ENCODE results near the gene CDKN1A.
"Not testable (repeated sequence)": the region's sequence is repeated elsewhere in the genome, so short reads cannot be mapped to it uniquely, and the experiment has no call there.

CDKN1A gene

DNA sequence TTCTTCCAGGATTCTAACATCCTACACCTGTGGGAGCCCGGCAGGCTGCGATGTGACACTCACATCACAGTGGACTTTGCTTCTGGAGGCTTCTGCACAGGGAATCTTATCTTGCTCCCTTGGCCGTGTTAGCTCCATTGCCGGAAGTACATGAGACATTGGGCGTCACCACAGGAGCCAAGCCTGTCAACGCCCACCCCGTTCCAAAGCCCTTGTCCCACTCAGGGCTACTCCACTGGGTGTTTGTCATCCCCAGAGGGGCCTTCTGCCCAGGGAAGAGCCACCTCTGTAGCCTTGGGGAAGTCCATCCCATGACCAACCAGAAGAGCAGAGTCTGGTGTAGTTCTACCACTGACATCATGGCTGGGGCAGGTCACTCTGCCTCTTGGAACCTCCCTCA, 20.8 kb downstream of the CDKN1A start:
- no peak for DNase-seq

DNA sequence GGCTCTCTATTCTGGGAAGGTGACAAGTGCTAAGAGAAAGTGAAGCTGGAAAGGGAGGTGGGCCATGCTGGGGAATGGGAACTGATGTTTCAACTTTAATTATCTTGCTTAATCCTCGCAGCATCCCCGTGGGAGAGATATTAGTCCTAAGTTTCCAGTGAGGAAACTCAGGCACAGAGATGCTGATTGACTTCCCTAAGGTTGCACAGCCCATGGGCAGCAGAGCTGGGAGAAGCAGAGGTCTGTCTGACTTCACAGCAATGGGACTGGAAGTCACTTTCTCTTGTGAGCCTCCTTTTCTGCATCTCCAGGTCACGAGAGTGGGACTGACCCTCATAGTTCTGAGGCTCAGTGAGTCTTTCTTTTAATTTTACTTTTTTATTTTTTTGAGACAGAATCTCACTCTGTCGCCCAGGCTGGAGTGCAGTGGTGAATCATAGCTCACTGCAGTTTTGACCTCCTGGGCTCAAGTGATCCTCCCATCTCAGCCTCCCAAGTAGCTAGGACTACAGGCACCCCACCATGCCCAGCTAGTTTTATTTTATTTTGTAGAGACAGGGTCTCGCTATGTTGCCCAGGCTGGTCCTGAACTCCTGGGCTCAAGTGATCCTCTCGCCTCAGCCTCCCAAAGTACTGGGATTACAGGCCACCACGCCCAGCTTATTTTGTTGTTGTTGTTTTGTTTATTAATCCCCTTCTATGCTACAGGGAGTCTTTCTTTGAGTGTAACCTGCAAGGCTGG, 21.7 kb downstream of the CDKN1A start:
- no peak for DNase-seq

DNA sequence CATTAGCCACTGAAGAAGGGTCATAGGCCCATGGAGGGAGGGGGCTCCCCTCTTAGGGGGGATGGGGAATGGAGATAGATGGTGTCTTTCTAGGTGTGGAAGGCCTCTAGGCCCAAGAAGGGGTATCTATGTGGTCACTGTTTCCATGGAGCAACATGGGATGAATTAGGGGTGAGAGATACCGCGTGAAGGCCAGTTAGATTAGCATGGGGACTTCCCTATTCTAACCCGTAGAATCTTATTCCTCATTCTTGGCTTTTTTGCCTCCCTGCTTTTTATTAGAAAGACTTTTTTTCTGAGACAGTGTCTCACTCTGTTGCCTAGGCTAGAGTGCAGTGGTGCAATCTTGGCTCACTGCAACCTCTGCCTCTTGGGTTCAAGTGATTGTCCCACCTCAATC, 22.3 kb downstream of the CDKN1A start:
- no peak for DNase-seq

DNA sequence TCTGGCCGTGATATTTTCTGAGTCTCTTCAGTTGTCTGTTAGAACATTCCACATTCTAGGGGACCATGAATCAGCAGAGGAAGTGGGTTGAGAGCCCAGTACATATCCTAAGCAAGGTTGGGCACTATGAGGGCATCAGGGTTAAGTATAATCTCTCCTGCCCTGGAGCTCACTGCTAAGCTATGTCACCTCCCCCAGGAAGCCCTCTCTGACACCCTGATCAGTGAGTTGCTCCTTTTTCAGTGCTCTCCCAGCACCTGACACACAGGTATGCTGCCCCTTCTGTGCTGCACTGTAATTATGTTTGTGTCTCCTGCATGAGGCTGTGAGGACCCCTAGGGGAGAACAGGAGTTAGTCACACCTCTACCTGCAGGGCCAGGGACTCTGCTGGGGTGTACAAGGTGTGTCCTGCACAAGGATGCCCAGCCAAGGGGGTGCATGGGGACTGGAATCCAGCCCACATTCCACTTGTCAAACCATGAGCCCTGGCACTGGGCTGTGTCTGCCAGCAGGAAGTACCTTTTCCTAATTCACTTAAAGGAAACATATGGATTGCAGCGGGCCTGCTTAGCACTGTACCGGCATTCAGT, 23.0 kb downstream of the CDKN1A start:
- no peak for DNase-seq

GRCh38 chr6:36702656-36703055, 24.1 kb downstream of the CDKN1A start:
- no peak for DNase-seq

GRCh38 chr6:36703081-36703606, 24.6 kb downstream of the CDKN1A start:
- DNase-seq: no peak

DNA sequence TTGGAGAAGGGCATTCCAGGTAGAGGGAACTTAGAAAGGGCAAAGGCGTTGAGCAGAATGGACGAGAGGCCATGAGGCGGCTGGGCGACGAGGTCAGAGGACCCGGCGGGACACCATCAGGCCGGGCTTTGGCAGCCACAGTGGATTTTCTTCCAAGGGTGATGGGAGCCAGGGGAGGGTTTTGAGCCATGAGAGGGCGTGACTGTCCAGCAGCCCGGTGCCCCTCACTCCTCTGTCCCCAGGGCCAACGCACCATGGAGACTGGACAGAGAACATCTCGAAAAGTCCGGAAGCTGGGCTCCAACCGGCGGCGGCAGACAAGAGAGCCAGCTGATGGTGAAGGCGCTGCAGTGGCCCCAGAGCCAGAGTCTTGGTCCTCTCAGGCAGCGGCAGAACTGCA, 25.5 kb downstream of the CDKN1A start:
- DNase-seq: no peak

GRCh38 chr6:36704961-36705577, 26.6 kb downstream of the CDKN1A start:
- DNase-seq: not testable (repeated sequence)

GRCh38 chr6:36706339-36706738, 27.8 kb downstream of the CDKN1A start:
- DNase-seq: no peak

DNA sequence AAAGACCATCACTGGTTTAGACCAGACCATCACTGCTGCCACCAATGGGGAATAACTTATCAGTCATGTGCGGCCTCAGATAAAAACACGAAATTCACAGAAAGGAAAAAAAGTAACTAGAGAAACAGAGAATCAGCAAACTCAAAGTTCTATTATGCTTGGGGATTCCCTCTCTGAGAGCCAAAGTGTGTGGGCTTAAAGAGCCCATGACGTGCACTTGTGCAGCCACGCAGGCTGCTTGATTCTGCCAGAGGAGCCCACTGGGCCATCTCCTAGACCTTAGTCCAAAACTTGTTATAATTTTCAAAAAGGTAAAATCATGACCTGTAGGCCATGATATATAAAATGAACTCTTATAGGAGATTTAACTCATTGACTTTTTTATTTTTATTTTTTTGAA, 34.3 kb downstream of the CDKN1A start:
- no peak for DNase-seq

DNA sequence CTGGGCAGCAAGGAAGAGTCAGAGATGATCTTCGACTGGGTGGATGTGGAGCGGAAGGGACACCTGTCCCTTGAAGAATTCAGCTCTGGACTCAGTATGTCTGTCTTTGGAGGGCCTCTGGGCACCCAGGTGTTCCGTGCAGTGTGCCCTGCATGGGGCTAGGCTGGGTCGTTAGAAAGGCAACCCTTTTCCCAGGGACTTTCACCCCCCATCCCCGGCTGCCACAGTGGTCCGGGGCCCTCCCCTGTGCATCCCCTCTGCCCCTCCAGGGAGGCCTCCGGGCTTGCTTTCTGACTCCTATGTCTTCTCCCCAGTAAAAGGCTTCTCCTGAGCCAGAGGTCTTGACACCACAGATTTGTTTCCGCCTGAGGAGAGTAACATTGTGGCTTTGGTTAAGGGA, 35.3 kb downstream of the CDKN1A start:
- DNase-seq: no peak

- DNase-seq: no peak
These were observed 36.0 kb downstream of the CDKN1A start for GRCh38 chr6:36714511-36714910.

GRCh38 chr6:36715469-36715868, 37.0 kb downstream of the CDKN1A start:
- DNase-seq: no peak

- no peak for DNase-seq
These were observed 38.1 kb downstream of the CDKN1A start for GRCh38 chr6:36716476-36717093.

GRCh38 chr6:36717231-36717825, 38.8 kb downstream of the CDKN1A start:
- DNase-seq: no peak

- DNase-seq: no peak
These were observed 39.5 kb downstream of the CDKN1A start for GRCh38 chr6:36717871-36718540.

GRCh38 chr6:36718560-36718959, 40.0 kb downstream of the CDKN1A start:
- no peak for DNase-seq

- DNase-seq: no peak
These were observed 40.6 kb downstream of the CDKN1A start for GRCh38 chr6:36719126-36719525.

GRCh38 chr6:36720251-36721141, 42.0 kb downstream of the CDKN1A start:
- DNase-seq: no peak

DNA sequence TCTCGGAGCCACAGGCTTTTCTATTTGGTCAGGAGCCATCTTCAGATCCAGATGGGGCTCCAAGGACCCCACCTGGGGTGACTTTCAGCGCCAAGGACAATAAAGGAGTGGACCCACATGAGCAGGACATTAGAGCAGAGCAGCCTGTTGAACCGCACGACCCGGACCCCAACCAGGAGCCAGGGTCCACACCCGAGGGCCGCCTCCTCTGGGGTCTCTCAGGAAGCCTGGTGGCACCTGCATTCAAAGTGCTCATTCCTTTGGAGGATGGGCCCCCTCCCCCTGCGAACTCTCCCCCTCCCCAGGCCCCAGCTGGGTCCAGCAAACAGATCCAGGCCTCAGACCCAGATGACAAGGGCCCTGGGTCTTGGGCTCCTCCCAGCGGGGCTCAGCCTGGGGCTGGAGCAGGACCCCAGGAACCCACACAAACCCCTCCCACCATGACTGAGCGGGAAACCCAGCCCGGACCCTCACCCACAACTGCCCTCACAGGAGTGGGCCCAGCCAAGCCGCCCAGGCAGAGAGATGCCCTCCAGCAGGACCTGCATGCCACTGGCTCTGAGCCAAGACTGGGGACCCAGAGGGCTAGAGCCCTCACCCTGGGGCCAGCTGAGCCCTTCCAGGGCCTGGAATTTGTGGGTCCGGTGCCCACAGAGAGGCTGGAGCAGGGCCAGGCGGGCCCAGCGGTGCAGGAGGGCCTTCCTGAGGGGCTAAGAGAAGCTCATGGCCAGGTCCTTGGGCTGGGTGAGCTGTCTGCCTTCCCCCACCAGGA, 43.0 kb downstream of the CDKN1A start:
- no peak for DNase-seq

DNA sequence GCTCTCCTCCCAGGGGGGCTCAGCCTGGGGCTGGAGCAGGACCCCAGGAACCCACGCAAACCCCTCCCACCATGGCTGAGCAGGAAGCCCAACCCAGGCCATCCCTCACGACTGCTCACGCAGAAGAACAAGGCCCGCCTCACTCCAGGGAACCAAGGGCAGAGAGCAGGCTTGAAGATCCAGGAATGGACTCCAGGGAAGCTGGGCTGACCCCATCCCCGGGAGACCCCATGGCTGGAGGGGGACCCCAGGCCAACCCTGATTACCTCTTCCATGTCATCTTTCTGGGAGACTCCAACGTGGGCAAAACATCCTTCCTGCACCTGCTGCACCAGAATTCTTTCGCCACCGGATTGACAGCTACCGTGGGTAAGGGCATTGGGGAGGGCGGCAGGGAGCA, 43.9 kb downstream of the CDKN1A start:
- DNase-seq: no peak

Data from stimulated activated naive CD4-positive, alpha-beta T cell treated with Interleukin-2 at 50 U/mL for 16 hours (primary cell).